ENCODE data around the gene ANXA1. TPM values are rescaled to one million over a fixed set of nuclear protein-coding genes. Genes with fewer than 3 reads are reported as not detected.

The ANXA1 gene
- total RNA-seq, 1 experiment from 2014 or later, result 8.3 TPM

- Histone ChIP-seq H3K27me3 (replicated peaks; ENCODE audit: control insufficient read depth, insufficient read depth, low read length) (no peaks in the 10 kb centered on the region), H3K4me3 (ENCODE audit: low read depth, low read length) (no peak overlapping the region), H3K9me3 (no peaks in the 10 kb centered on the region), H3K36me3 (ENCODE audit: control insufficient read depth, insufficient read depth, low read length) (no peaks in the 10 kb centered on the region), H3K4me1 (no peaks in the 10 kb centered on the region)
- H3K27me3 Mint-ChIP-seq (ENCODE audit: insufficient read depth, unreplicated experiment), result no peaks in the 10 kb centered on the region
- H3K9me3 Mint-ChIP-seq (ENCODE audit: unreplicated experiment), result peaks cover 9% of the 10 kb centered on the region
- POLR2A ChIA-PET, result no interaction called here
- no peak overlapping the region for H3K4me3 Mint-ChIP-seq (ENCODE audit: unreplicated experiment)
- no TSS peak for BruUV-seq (replicated peaks)
- TF ChIP-seq CTCF (IDR thresholded peaks at IDR 0.05; ENCODE audit: insufficient read depth in 1 of 2, low read depth in 1 of 2, low read length in 1 of 2, severe bottlenecking in 1 of 2, unreplicated experiment in 1 of 2), result no peak
- CTCF ChIA-PET, result no interaction called here
- H3K27ac Mint-ChIP-seq (ENCODE audit: unreplicated experiment), result no peak overlapping the region
- intact Hi-C loops (cut with micrococcal nuclease; ENCODE audit: unreplicated experiment), result no loop called here
- no peak for DNase-seq
- peaks cover 8% of the 10 kb centered on the region for H3K4me1 Mint-ChIP-seq (ENCODE audit: low read depth, unreplicated experiment)
- H3K36me3 Mint-ChIP-seq (ENCODE audit: insufficient read depth, unreplicated experiment), result no peaks in the 10 kb centered on the region
Observed at GRCh38 chr9:73141282-73141681, 10.4 kb upstream of the ANXA1 start.

GRCh38 chr9:73143711-73144328 is 7.8 kb upstream of the ANXA1 start:
- H3K4me1 Mint-ChIP-seq (ENCODE audit: low read depth, unreplicated experiment), result peaks cover 8% of the 10 kb centered on the region
- H3K36me3 Mint-ChIP-seq (ENCODE audit: insufficient read depth, unreplicated experiment), result no peaks in the 10 kb centered on the region
- no peak for TF ChIP-seq CTCF (IDR thresholded peaks at IDR 0.05; ENCODE audit: insufficient read depth in 1 of 2, low read depth in 1 of 2, low read length in 1 of 2, severe bottlenecking in 1 of 2, unreplicated experiment in 1 of 2)
- H3K4me1 ChIP-seq, result no peaks in the 10 kb centered on the region
- no TSS peak for BruUV-seq (replicated peaks)
- no peaks in the 10 kb centered on the region for H3K27me3 ChIP-seq (replicated peaks; ENCODE audit: control insufficient read depth, insufficient read depth, low read length)
- no peaks in the 10 kb centered on the region for H3K27me3 Mint-ChIP-seq (ENCODE audit: insufficient read depth, unreplicated experiment)
- ChIA-PET POLR2A (no interaction called here), CTCF (no interaction called here)
- no peaks in the 10 kb centered on the region for H3K9me3 ChIP-seq
- H3K36me3 ChIP-seq (ENCODE audit: control insufficient read depth, insufficient read depth, low read length), result no peaks in the 10 kb centered on the region
- no peak overlapping the region for H3K4me3 ChIP-seq (ENCODE audit: low read depth, low read length)
- H3K4me3 Mint-ChIP-seq (ENCODE audit: unreplicated experiment), result no peak overlapping the region
- DNase-seq, result peak in 1 of 2 experiments; percentile 6
- intact Hi-C loops (cut with micrococcal nuclease; ENCODE audit: unreplicated experiment), result no loop called here
- peaks cover 9% of the 10 kb centered on the region for H3K9me3 Mint-ChIP-seq (ENCODE audit: unreplicated experiment)
- no peak overlapping the region for H3K27ac Mint-ChIP-seq (ENCODE audit: unreplicated experiment)

- no peak for DNase-seq
- Histone ChIP-seq H3K36me3 (ENCODE audit: control insufficient read depth, insufficient read depth, low read length) (no peaks in the 10 kb centered on the region), H3K27me3 (replicated peaks; ENCODE audit: control insufficient read depth, insufficient read depth, low read length) (no peaks in the 10 kb centered on the region), H3K4me1 (no peaks in the 10 kb centered on the region), H3K9me3 (no peaks in the 10 kb centered on the region), H3K4me3 (ENCODE audit: low read depth, low read length) (no peak overlapping the region)
- no peak overlapping the region for H3K27ac Mint-ChIP-seq (ENCODE audit: unreplicated experiment)
- CTCF ChIA-PET, result no interaction called here
- intact Hi-C loops (cut with micrococcal nuclease; ENCODE audit: unreplicated experiment), result no loop called here
- no TSS peak for BruUV-seq (replicated peaks)
- POLR2A ChIA-PET, result no interaction called here
- no peaks in the 10 kb centered on the region for H3K36me3 Mint-ChIP-seq (ENCODE audit: insufficient read depth, unreplicated experiment)
- peaks cover 9% of the 10 kb centered on the region for H3K9me3 Mint-ChIP-seq (ENCODE audit: unreplicated experiment)
- H3K4me1 Mint-ChIP-seq (ENCODE audit: low read depth, unreplicated experiment), result peaks cover 8% of the 10 kb centered on the region
- H3K27me3 Mint-ChIP-seq (ENCODE audit: insufficient read depth, unreplicated experiment), result no peaks in the 10 kb centered on the region
- TF ChIP-seq CTCF (IDR thresholded peaks at IDR 0.05; ENCODE audit: insufficient read depth in 1 of 2, low read depth in 1 of 2, low read length in 1 of 2, severe bottlenecking in 1 of 2, unreplicated experiment in 1 of 2), result no peak
- H3K4me3 Mint-ChIP-seq (ENCODE audit: unreplicated experiment), result no peak overlapping the region
Observed at GRCh38 chr9:73146111-73146815, 5.4 kb upstream of the ANXA1 start.
